Naive thymus-derived CD8-positive, alpha-beta T cell (primary cell): Measurements from ENCODE around the gene FCMR. TPM values are rescaled to one million over a fixed set of nuclear protein-coding genes. Genes with fewer than 3 reads are reported as not detected.

Experiments
- ATAC-seq, 2 donors: fragments of 150-1000 bp; cut with Tn5 transposase in 1 of 2; sonication (Bioruptor Pico), chemical (Tn5 transposase) in 1 of 2; 1 replicate in 1 of 2; 2 replicates in 1 of 2; pipeline ENCODE4 v1.10.0; 2021; ENCODE audit warnings: mild to moderate bottlenecking in 2 of 2, moderate library complexity in 2 of 2
- POLR2A ChIA-PET: fragments of 350-600 bp; sonication (Branson Sonifier 250); formaldehyde crosslinking; loops from one replicate; lab custom pipeline; 2021; ENCODE audit warnings: antibody characterized with exemption; lab: Charles Lee
- DNase-seq, 10 donors: peaks; one replicate each; pipeline versions ENCODE4 v3.0.0 to v3.0.0-alpha.2; 2020 to 2022
- H3K27ac Mint-ChIP-seq, 10 donors: one replicate each; pipeline ENCODE4 v1.8.0; 2020 to 2022; ENCODE audit warnings: mild to moderate bottlenecking in 10 of 10, mixed read lengths in 10 of 10, moderate library complexity in 4 of 10, inconsistent platforms in 1 of 10
- H3K27me3 Mint-ChIP-seq, 5 donors: one replicate each; pipeline ENCODE4 v1.8.0; 2021 to 2022; ENCODE audit warnings: mixed read lengths in 5 of 5
- H3K36me3 Mint-ChIP-seq, 3 donors: one replicate each; pipeline ENCODE4 v1.8.0; 2020 to 2022; ENCODE audit warnings: mixed read lengths in 3 of 3, mild to moderate bottlenecking in 2 of 3, inconsistent platforms in 1 of 3
- H3K4me1 Mint-ChIP-seq, 4 donors: one replicate each; pipeline ENCODE4 v1.8.0; 2021 to 2022; ENCODE audit warnings: mixed read lengths in 4 of 4
- H3K4me3 Mint-ChIP-seq, 10 donors: one replicate each; pipeline ENCODE4 v1.8.0; 2020 to 2022; ENCODE audit warnings: mild to moderate bottlenecking in 10 of 10, mixed read lengths in 10 of 10, moderate library complexity in 6 of 10, inconsistent platforms in 1 of 10
- H3K9me3 Mint-ChIP-seq, 9 donors: one replicate each; pipeline ENCODE4 v1.8.0; 2020 to 2022; ENCODE audit warnings: mixed read lengths in 9 of 9, mild to moderate bottlenecking in 3 of 9, inconsistent platforms in 1 of 9, moderate library complexity in 1 of 9
- polyA plus RNA-seq, 3 donors: library from polyadenylated mRNA; unstranded; fragments of 300-500 nt; fragmentation: Illumina TruSeq; gene quantifications; one replicate each; pipeline ENCODE4 v1.2.3, GENCODE V29; 2021
- total RNA-seq, 8 experiments: library from RNA in 2 of 8; stranded (reverse) in 2 of 8; gene quantifications; one replicate each; pipeline ENCODE4 v1.2.3 and lab custom pipeline; 2021 to 2026

The FCMR gene
- total and polyA plus RNA-seq, 5 experiments from 2014 or later = 536 to 869 (median 742) TPM

DNA sequence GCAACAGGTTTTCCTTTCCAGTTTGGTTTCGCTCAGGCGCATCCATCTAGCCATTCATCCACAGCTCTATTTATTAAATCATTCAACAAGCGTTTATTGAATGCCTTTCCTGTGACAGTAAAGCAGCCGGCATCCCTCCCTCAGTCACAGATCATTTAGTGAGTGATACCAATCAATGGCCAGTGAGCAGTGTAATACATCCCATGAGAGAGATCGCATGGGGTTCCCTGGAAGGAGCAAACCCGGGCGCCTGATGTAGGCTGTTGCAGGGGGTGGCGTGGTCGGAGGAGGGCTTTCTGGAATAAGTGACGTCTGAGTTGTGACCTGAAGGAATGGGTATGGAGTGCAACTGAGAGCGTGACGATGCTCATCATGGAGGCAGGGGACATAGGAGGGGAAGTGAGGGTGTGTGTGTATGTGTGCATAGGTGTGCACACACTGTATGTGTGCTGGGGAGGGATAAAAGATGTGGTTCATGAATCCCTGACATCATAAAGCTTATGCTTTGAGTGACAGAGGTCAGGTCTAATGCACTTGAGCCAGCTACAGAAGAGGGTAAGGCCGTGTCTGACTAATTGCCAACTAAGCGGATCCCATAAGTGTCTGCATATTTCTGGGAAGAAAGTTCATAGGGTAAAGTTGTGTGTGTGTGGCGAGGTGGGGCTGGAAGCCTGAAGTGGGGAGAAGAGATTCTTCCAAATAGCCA, 6.6 kb downstream of the FCMR start:
- H3K36me3 Mint-ChIP-seq = peaks cover 47 to 95% (median 62%) of the 10 kb centered on the region in 3 donors
- no peaks in the 10 kb centered on the region for H3K27me3 Mint-ChIP-seq
- H3K4me1 Mint-ChIP-seq = peaks cover 65 to 92% (median 84%) of the 10 kb centered on the region in 4 donors
- no peak overlapping the region for H3K4me3 Mint-ChIP-seq
- ATAC-seq = no peak
- POLR2A ChIA-PET = interaction anchor here (1.0 to 13.0 kb wide), 10 partner anchors 7 to 180 kb away, joined by 3 to 562 read pairs (median 4); partner anchors contain the start of genes IL20 and IL24
- H3K27ac Mint-ChIP-seq = peak overlapping the region in 5 of 10 donors; percentile 93 to 98 (median 95)
- H3K9me3 Mint-ChIP-seq = no peaks in the 10 kb centered on the region
- peak in 1 of 10 donors; percentile 18 for DNase-seq

DNA sequence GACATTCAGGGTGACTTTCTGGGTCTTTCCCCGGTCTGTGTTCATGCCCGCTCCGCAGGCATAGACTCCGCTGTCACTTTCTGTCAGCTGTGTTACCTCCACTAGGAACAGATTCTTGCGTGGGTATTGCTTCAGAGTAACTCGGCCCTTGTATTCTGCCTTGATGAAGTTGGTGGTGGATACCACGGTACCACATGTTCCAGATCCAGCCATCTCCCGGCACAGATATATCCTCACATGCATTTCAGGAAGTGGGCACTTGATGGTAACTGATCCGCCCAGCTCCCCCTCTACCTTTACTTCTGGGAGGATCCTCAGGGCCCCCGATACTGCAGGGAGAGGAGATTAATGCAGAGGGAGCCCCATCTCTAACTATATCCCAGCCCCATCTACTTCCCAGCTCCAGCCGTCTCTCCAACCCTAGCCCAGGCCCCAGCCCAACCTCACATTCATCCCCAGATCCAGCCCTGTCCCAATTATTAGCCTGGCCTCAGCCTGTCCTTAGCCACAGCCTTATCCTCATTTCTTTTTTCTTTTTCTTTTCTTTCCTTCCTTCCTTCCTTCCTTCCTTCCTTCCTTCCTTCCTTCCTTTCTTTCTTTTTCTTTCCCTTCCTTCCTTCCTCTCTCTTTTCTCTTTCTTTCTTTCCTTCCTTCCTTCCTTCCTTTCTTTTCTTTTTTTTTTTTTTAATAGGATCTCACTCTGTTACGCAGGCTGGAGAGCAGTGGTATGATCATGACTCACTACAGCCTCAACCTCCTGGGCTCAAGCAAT, 7.8 kb downstream of the FCMR start:
- no peaks in the 10 kb centered on the region for H3K27me3 Mint-ChIP-seq
- ATAC-seq = no peak
- peaks cover 62 to 90% (median 89%) of the 10 kb centered on the region in 4 donors for H3K4me1 Mint-ChIP-seq
- H3K27ac Mint-ChIP-seq = peak overlapping the region in 5 of 10 donors; percentile 93 to 98 (median 95)
- POLR2A ChIA-PET = interaction anchor here (0.7 to 13.0 kb wide), 12 partner anchors 7 to 369 kb away, joined by 3 to 562 read pairs (median 6); partner anchors contain the start of genes FCMR, IL20 and IL24
- H3K4me3 Mint-ChIP-seq = no peak overlapping the region
- peaks cover 40 to 85% (median 54%) of the 10 kb centered on the region in 3 donors for H3K36me3 Mint-ChIP-seq
- no peaks in the 10 kb centered on the region for H3K9me3 Mint-ChIP-seq
- DNase-seq = peak in 1 of 10 donors; percentile 22

- Mint-ChIP-seq H3K27ac (peak overlapping the region in 5 of 10 donors; percentile 87 to 98 (median 95)), H3K27me3 (no peaks in the 10 kb centered on the region), H3K4me3 (peak overlapping the region in 3 of 10 donors; percentile 67 to 78 (median 69)), H3K36me3 (peaks cover 36 to 86% (median 49%) of the 10 kb centered on the region in 3 donors), H3K9me3 (no peaks in the 10 kb centered on the region), H3K4me1 (peaks cover 62 to 92% (median 92%) of the 10 kb centered on the region in 4 donors)
- DNase-seq (peak in 9 of 10 donors; percentile 50 to 82 (median 65)), ATAC-seq (peak; percentile 18 to 37)
- POLR2A ChIA-PET = interaction anchor here (0.6 to 13.0 kb wide), 18 partner anchors 9 to 558 kb away, joined by 3 to 562 read pairs (median 5); partner anchors contain the start of genes FCMR, IL20 and IL24
Observed at GRCh38 chr1:206912445-206913095, 9.2 kb downstream of the FCMR start.

DNA sequence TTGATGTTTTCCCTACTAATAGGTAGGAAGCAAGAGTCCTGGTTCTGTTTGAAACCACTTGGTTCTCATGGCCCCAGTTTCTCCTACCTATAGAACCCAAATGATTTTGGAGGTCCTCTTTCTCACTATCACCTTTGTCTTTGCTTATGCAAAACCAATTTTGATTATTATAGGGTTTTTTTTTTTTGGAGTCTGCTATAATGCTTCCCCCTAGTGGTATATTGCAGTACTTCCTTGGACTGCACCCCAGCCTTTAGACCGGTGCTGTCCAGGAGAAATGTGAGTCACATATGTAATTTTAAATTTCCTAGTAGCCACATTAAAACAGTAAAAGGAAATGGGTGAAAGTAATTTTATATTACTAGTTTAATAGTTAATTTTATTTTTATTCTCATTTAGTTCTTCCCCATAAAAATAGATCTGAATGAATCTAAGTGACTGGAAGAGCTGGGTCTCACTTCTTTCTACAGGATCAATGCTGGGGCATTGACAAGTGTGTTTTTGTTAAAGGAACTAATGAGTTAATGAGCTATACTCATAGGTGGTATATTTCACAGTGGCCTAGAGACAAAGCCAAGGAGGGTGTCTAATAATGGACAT, 10.6 kb downstream of the FCMR start:
- DNase-seq = peak in 5 of 10 donors; percentile 36 to 69 (median 66)
- H3K27me3 Mint-ChIP-seq = no peaks in the 10 kb centered on the region
- peak overlapping the region in 7 of 10 donors; percentile 29 to 74 (median 60) for H3K4me3 Mint-ChIP-seq
- peaks cover 52 to 91% (median 91%) of the 10 kb centered on the region in 4 donors for H3K4me1 Mint-ChIP-seq
- peak in 1 of 2 donors; percentile 17 for ATAC-seq
- peak overlapping the region in 9 of 10 donors; percentile 45 to 95 (median 88) for H3K27ac Mint-ChIP-seq
- no peaks in the 10 kb centered on the region for H3K9me3 Mint-ChIP-seq
- peaks cover 25 to 83% (median 40%) of the 10 kb centered on the region in 3 donors for H3K36me3 Mint-ChIP-seq
- POLR2A ChIA-PET = interaction anchor here (0.5 to 13.0 kb wide), 8 partner anchors 10 to 176 kb away, joined by 3 to 562 read pairs (median 13); partner anchors contain the start of genes FCMR and IL24

- H3K36me3 Mint-ChIP-seq = peaks cover 13 to 83% (median 38%) of the 10 kb centered on the region in 3 donors
- no peaks in the 10 kb centered on the region for H3K9me3 Mint-ChIP-seq
- H3K4me1 Mint-ChIP-seq = peaks cover 50 to 91% (median 91%) of the 10 kb centered on the region in 4 donors
- peak overlapping the region in 8 of 10 donors; percentile 70 to 93 (median 84) for H3K27ac Mint-ChIP-seq
- POLR2A ChIA-PET = interaction anchor here (1.0 to 17.7 kb wide), 14 partner anchors 7 to 174 kb away, joined by 3 to 562 read pairs (median 10); partner anchors contain the start of genes FCMR, IL20 and IL24
- H3K27me3 Mint-ChIP-seq = no peaks in the 10 kb centered on the region
- DNase-seq = peak in 1 of 10 donors; percentile 47
- H3K4me3 Mint-ChIP-seq = peak overlapping the region in 9 of 10 donors; percentile 55 to 77 (median 64)
- ATAC-seq = no peak
Observed at GRCh38 chr1:206909883-206910318, 11.8 kb downstream of the FCMR start.

DNA sequence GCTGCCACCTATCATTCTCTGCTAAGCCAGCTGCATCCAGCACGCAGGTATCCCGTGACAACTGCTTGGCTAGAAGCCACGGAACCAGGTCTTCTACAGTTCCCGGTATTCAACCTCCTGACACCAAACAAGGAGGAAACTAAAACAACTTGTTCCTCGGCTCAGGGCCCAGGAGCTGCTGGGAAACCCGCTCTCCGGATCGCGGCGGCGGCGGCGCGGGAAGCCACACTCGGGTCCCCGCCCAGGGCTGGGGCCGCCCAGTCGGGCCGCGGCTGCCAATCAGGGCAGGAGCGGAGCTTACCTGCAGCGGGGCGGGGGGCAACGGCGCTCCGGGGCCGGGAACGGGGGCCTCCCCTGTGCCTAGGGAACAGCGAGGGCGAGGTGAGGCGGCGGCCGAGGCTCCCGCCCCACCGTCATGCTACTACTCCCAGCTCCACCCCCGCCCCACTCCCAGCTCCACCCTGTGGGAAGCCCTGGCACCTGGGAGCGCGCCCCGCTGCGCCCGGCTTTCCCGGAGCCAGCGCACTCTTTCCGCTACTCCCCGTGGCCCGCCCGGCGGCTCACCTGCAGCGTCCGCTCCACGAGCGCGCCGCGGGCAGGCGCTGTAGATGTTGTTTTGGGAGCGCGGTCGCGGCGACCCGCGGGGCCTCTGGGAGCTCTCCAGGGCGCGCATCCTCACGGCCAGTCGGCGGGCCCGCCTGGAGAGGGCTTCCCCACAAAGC, 12.4 kb downstream of the FCMR start:
- Mint-ChIP-seq H3K27me3 (no peaks in the 10 kb centered on the region), H3K36me3 (peaks cover 19 to 83% (median 43%) of the 10 kb centered on the region in 3 donors), H3K4me3 (peak overlapping the region in 9 of 10 donors; percentile 73 to 87 (median 81)), H3K27ac (peak overlapping the region; percentile 71 to 97 (median 94)), H3K9me3 (no peaks in the 10 kb centered on the region), H3K4me1 (peaks cover 50 to 91% (median 91%) of the 10 kb centered on the region in 4 donors)
- ATAC-seq = peak; percentile 60 to 77
- peak; percentile 39 to 78 (median 64) for DNase-seq
- POLR2A ChIA-PET = interaction anchor here (0.7 to 17.7 kb wide), 23 partner anchors 8 to 351 kb away, joined by 3 to 562 read pairs (median 5); partner anchors contain the start of genes FCMR, IL20 and IL24

GRCh38 chr1:206908038-206908437, 13.7 kb downstream of the FCMR start:
- ATAC-seq (no peak), DNase-seq (peak in 1 of 10 donors; percentile 45)
- Mint-ChIP-seq H3K4me1 (peaks cover 40 to 91% (median 90%) of the 10 kb centered on the region in 4 donors), H3K4me3 (peak overlapping the region in 8 of 10 donors; percentile 31 to 83 (median 68)), H3K27ac (peak overlapping the region; percentile 58 to 97 (median 94)), H3K9me3 (no peaks in the 10 kb centered on the region), H3K36me3 (peaks cover 27 to 83% (median 49%) of the 10 kb centered on the region in 3 donors), H3K27me3 (no peaks in the 10 kb centered on the region)
- POLR2A ChIA-PET = interaction anchor here (0.6 to 17.7 kb wide), 13 partner anchors 7 to 1623 kb away, joined by 3 to 562 read pairs (median 6); partner anchors contain the start of genes FCMR, IL20 and IL24

GRCh38 chr1:206907304-206907991, 14.3 kb downstream of the FCMR start:
- H3K36me3 Mint-ChIP-seq = peaks cover 27 to 83% (median 47%) of the 10 kb centered on the region in 3 donors
- no peaks in the 10 kb centered on the region for H3K27me3 Mint-ChIP-seq
- H3K4me3 Mint-ChIP-seq = peak overlapping the region in 7 of 10 donors; percentile 58 to 83 (median 72)
- H3K4me1 Mint-ChIP-seq = peaks cover 35 to 91% (median 89%) of the 10 kb centered on the region in 4 donors
- no peak for ATAC-seq
- H3K27ac Mint-ChIP-seq = peak overlapping the region; percentile 58 to 97 (median 94)
- peak in 1 of 10 donors; percentile 49 for DNase-seq
- POLR2A ChIA-PET = interaction anchor here (0.6 to 17.7 kb wide), 14 partner anchors 7 to 202 kb away, joined by 3 to 562 read pairs (median 4); partner anchors contain the start of genes FCMR, IL20 and IL24
- H3K9me3 Mint-ChIP-seq = no peaks in the 10 kb centered on the region

- Mint-ChIP-seq H3K9me3 (no peaks in the 10 kb centered on the region), H3K36me3 (peaks cover 22 to 78% (median 37%) of the 10 kb centered on the region in 3 donors), H3K4me3 (peak overlapping the region in 9 of 10 donors; percentile 57 to 82 (median 76)), H3K27me3 (no peaks in the 10 kb centered on the region), H3K4me1 (peaks cover 36 to 89% (median 86%) of the 10 kb centered on the region in 4 donors), H3K27ac (peak overlapping the region; percentile 58 to 99 (median 95))
- peak in 3 of 10 donors; percentile 36 to 56 (median 54) for DNase-seq
- POLR2A ChIA-PET = interaction anchor here (0.6 to 17.7 kb wide), 20 partner anchors 11 to 330 kb away, joined by 3 to 562 read pairs (median 4); partner anchors contain the start of genes FCMR, IL20 and IL24
- peak; percentile 11 to 54 for ATAC-seq
Observed at GRCh38 chr1:206905295-206906164, 16.2 kb downstream of the FCMR start.
